GM12878 (cell line): ENCODE results near the gene YIF1A. TPM values are rescaled to one million over a fixed set of nuclear protein-coding genes. Genes with fewer than 3 reads are reported as not detected.

ENCODE experiments used
- ATAC-seq: fragments of 200-7000 bp; cut with Tn5 transposase; 3 replicates; pipeline ENCODE4 v1.9.1; 2020; ENCODE audit warnings: mild to moderate bottlenecking, moderate library complexity
- BruUV-seq: library from RNA; stranded (reverse); fragments of 400-500 nt; replicated peaks from 2 replicates; lab custom pipeline; 2021; lab: Mats Ljungman, UMichigan
- CTCF ChIA-PET: fragments of 300-600 bp; sonication (Branson Sonifier 250); formaldehyde crosslinking; extraction: SDS; loops from one replicate; lab custom pipeline; 2021; ENCODE audit warnings: inconsistent platforms; lab: Yijun Ruan, JAX
- POLR2A ChIA-PET: fragments of 350-600 bp; formaldehyde crosslinking; extraction: SDS; loops from one replicate; lab custom pipeline; 2021; ENCODE audit warnings: inconsistent platforms; lab: Charles Lee
- RAD21 ChIA-PET: fragments of 300-600 bp; sonication (Branson Sonifier 250); formaldehyde crosslinking; loops from one replicate; lab custom pipeline; 2023; ENCODE audit warnings: antibody characterized with exemption; ENCODE audit not compliant: unreplicated experiment; lab: Charles Lee
- SMC1A ChIA-PET: fragments of 300-600 bp; sonication (Branson Sonifier 250); formaldehyde crosslinking; loops from one replicate; lab custom pipeline; 2023; ENCODE audit not compliant: unreplicated experiment, uncharacterized antibody; lab: Charles Lee
- DNase-seq: peaks from one replicate; pipeline ENCODE4 v3.0.0-alpha.2; 2011; ENCODE audit warnings: low read depth, low spot score
- FAIRE-seq: peaks from 3 replicates; lab custom pipeline; 2011; peaks lifted over from hg19 to GRCh38; lab: Jason Lieb, UNC
- H2AFZ ChIP-seq: 2 replicates; pipeline ENCODE4 v1.6.0; 2011; ENCODE audit warnings: low read depth, low read length, control low read depth; ENCODE audit not compliant: control insufficient read depth
- H3K27ac ChIP-seq: 2 replicates; pipeline ENCODE4 v1.5.1; 2011; ENCODE audit warnings: control low read depth; ENCODE audit not compliant: control insufficient read depth, insufficient read depth
- H3K27me3 ChIP-seq, 2 experiments: replicated peaks in 1 of 2; 2 replicates each; pipeline versions ENCODE4 v1.6.0 to v1.6.1; 2011; ENCODE audit warnings: low read length in 1 of 2; ENCODE audit not compliant: control insufficient read depth in 2 of 2, insufficient read depth in 2 of 2
- H3K36me3 ChIP-seq, 2 experiments: 2 replicates each; pipeline ENCODE4 v1.5.1; 2011; ENCODE audit warnings: low read length in 1 of 2; ENCODE audit not compliant: control insufficient read depth in 2 of 2, insufficient read depth in 2 of 2
- H3K4me1 ChIP-seq: 2 replicates; pipeline ENCODE4 v1.6.1; 2011; ENCODE audit warnings: mild to moderate bottlenecking, low read length, moderate library complexity, mixed read lengths; ENCODE audit not compliant: control insufficient read depth, insufficient read depth
- H3K4me2 ChIP-seq: 2 replicates; pipeline ENCODE4 v1.6.0; 2011; ENCODE audit warnings: control low read depth; ENCODE audit not compliant: control insufficient read depth, insufficient read depth
- H3K4me3 ChIP-seq: fragments of 200-600 bp; sonication (generic); 2 replicates; pipeline ENCODE4 v1.5.1; 2016
- H3K79me2 ChIP-seq: 2 replicates; pipeline ENCODE4 v1.6.0; 2011; ENCODE audit warnings: low read length; ENCODE audit not compliant: control insufficient read depth, insufficient read depth
- H3K9ac ChIP-seq: 2 replicates; pipeline ENCODE4 v1.8.0; 2011; ENCODE audit warnings: low read length, control low read depth, mixed read lengths; ENCODE audit not compliant: control insufficient read depth, insufficient read depth
- H3K9me3 ChIP-seq: replicated peaks from 3 replicates; pipeline ENCODE4 v1.5.1; 2011; ENCODE audit warnings: mild to moderate bottlenecking, low read length; ENCODE audit not compliant: control insufficient read depth, insufficient read depth
- H4K20me1 ChIP-seq: 2 replicates; pipeline ENCODE4 v1.6.0; 2011; ENCODE audit not compliant: control insufficient read depth, insufficient read depth
- BCL3 ChIP-seq: IDR thresholded peaks from 2 replicates; pipeline ENCODE4 v1.6.1; 2011; ENCODE audit warnings: borderline replicate concordance, low read depth, mild to moderate bottlenecking, moderate library complexity, low read length; ENCODE audit not compliant: insufficient read depth, poor library complexity, severe bottlenecking
- CREB1 ChIP-seq: IDR thresholded peaks from 2 replicates; pipeline ENCODE4 v1.6.1; 2012; ENCODE audit warnings: low read depth, mild to moderate bottlenecking, inconsistent platforms
- KDM1A ChIP-seq: fragments of 200-600 bp; sonication (generic); IDR thresholded peaks from 2 replicates; pipeline ENCODE4 v1.6.1; 2016; ENCODE audit warnings: borderline replicate concordance
- KLF5 ChIP-seq: fragments of 450-650 bp; IDR thresholded peaks from 2 replicates; pipeline ENCODE4 v1.6.1; 2014; ENCODE audit warnings: mild to moderate bottlenecking; ENCODE audit not compliant: partially characterized antibody
- MEF2A ChIP-seq: IDR thresholded peaks from 2 replicates; pipeline ENCODE4 v1.6.1; 2011; ENCODE audit warnings: low read depth, mild to moderate bottlenecking, low read length, moderate library complexity; ENCODE audit not compliant: insufficient read depth
- ZNF24 ChIP-seq: fragments of 450-650 bp; IDR thresholded peaks from 2 replicates; pipeline ENCODE4 v1.6.1; 2017; ENCODE audit warnings: antibody characterized with exemption, mild to moderate bottlenecking
- WGBS: methylation state at CpG from one replicate; pipeline ENCODE4 v1.1.6; 2016; ENCODE audit warnings: low lambda C conversion rate; ENCODE audit not compliant: insufficient replicate concordance, insufficient coverage; ENCODE audit errors: missing lambda C conversion rate; 5-methylcytosine and 5-hydroxymethylcytosine counted together
- in situ Hi-C: fragments of 300-500 bp; cut with MboI; formaldehyde crosslinking; loops from 9 replicates; pipeline ENCODE4 v1.14.3; 2018; ENCODE audit warnings: mixed read lengths
- intact Hi-C: fragments of 100-400 bp; cut with micrococcal nuclease; formaldehyde crosslinking; loops from one replicate; pipeline ENCODE4 v1.14.2; 2022; ENCODE audit not compliant: unreplicated experiment
- polyA plus RNA-seq, 11 experiments: library from polyadenylated mRNA; depleted of rRNA in 4 of 11; unstranded in 6 of 11; stranded (reverse) in 5 of 11; fragments of >200 nt; fragmentation: Nextera tagmentation in 4 of 11; fragmentation: Illumina TruSeq in 1 of 11; extraction: Ambion mirVana in 4 of 11; extraction: Trizol in 1 of 11; gene quantifications; 1 replicate in 1 of 11; 2 replicates in 10 of 11; pipeline versions ENCODE4 v1.2.1 to v1.2.3, GENCODE V29; 2011 to 2016; ENCODE audit warnings: inconsistent platforms in 2 of 11, missing spikeins in 2 of 11, low read depth in 1 of 11
- total RNA-seq, 4 experiments: library from RNA; depleted of rRNA in 3 of 4; stranded (reverse); fragments of >200 nt in 3 of 4; fragmentation: Illumina TruSeq in 1 of 4; extraction: Trizol in 1 of 4; gene quantifications; 2 replicates each; pipeline versions ENCODE4 v1.2.1 to v1.2.3, GENCODE V29; 2013 to 2021

The YIF1A gene
- total and polyA plus RNA-seq, 10 of the 15 experiments (the other 5 are each of a cell fraction or from before 2014, with no cell fraction given): 6.6 to 128 (median 71.7) TPM

- Histone ChIP-seq H3K4me3 (no peak overlapping the region), H3K4me2 (no peak overlapping the region), H2AFZ (no peak overlapping the region), H3K9me3 (no peaks in the 10 kb centered on the region), H3K27me3 (peaks cover 2 to 7% of the 10 kb centered on the region in 2 experiments; a peak in 2 of 4 replicates), H3K27ac (no peak overlapping the region), H3K36me3 (no peaks in the 10 kb centered on the region), H3K4me1 (peaks cover 5% of the 10 kb centered on the region; the same call in 1 of the 2 replicates), H3K9ac (no peak overlapping the region)
- in situ Hi-C loops: no loop called here
- ChIA-PET CTCF (no interaction called here), SMC1A (no interaction called here), POLR2A (no interaction called here), RAD21 (no interaction called here)
- ATAC-seq: no peak
- BruUV-seq: no TSS peak
- no peak for FAIRE-seq
- WGBS: 84% methylated on average over 111 of the region's 123 CpGs
- no peak for DNase-seq
- TF ChIP-seq BCL3 (peak; percentile 57), KLF5 (no peak), MEF2A (no peak), KDM1A (no peak), CREB1 (no peak), ZNF24 (no peak)
- TF ChIP-seq, all 136 proteins: peak for 1
- H4K20me1 ChIP-seq: no peaks in the 10 kb centered on the region
- no peaks in the 10 kb centered on the region for H3K79me2 ChIP-seq
- intact Hi-C loops: no loop called here
Measured at GRCh38 chr11:66294626-66295620, 6.0 kb upstream of the YIF1A start.
